ENCODE measurements around the gene KRTAP2-3.
"Not testable (repeated sequence)": the region's sequence is repeated elsewhere in the genome, so short reads cannot be mapped to it uniquely, and the experiment has no call there.

Gene KRTAP2-3

DNA sequence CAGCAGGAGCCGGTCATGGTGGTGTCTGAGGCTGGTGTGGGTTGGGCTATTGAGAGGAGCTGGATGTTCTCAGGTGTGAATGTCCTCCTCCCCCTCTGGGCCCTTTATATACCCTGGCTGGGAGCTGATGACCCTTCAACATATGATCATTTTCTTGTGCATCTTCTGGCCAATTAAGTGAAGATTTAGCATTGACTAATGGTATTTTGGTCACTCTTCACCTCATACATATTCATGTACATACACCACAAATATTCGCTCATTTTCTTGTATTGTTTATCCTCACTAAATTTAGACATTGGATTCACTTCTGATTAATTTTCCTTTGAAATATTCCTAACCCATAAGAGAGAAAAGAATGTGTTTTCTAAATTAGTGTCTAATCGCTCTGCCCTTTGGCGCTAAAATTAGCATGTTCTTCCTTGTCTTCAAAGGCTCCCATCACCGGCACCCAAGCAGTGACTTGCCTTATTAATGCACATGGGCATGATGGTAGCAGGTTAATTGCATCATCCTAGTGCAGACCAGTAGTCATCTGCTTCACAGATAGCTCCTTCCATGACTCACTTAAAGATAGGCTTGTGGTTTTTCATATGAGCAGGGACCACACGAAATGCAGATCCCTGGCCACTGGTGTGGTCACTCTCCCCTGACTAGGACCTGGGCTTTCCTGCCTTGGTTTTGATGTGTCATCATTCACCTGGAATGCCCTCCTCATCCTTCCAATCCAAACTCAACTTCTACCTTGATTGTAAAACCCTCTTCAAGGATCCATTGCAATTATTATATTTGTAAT, 6.1 kb upstream of the KRTAP2-3 start, which contains the start of gene KRTAP2-4:
Gene KRTAP2-4 (minus strand): TSS at position 51 of the 796 bp plus-strand sequence. CDS start 34 bp downstream, at position 17.
- DNase-seq = no peak

GRCh38 chr17:41065016-41065689, 5.2 kb upstream of the KRTAP2-3 start:
- DNase-seq = not testable (repeated sequence)

DNA sequence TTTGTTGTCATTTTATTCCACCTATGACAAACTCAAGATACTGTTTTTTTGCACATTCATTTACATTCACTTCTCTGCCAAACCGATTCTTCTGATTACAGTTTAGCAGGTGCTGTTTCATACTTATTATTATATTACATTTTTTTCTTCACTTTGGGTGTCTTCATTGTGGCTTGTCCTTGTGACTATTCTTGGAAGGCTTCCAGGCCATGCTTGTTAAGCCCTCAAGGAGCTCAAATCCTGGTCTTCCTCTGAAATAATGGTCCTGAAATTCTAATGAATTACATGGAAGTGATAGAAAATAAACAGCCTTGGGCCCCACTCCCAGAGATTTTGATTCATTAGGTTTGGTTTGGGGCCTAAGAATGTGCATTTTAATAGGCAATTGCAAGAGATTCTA, 4.4 kb upstream of the KRTAP2-3 start:
- no peak for DNase-seq

DNA sequence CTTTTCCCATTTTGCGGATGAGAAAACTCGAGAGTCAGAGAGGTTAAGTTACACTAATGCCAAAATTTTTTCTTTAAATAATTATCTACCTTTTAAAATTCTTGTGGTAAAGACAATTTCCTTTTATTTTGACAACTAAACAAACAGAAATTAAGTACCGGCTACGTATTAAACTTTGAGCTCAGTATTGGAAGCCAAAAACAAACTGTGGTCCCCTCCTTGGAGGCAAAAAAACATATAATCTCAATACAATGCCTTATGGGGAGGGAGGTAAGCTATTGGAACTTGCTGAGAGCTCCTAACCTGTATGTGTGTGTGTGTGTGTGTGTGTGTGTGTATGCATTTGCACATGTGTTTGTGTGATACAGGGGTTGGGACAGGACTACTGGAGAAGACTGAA, 3.5 kb upstream of the KRTAP2-3 start:
- DNase-seq = no peak

GRCh38 chr17:41061964-41062363, 2.0 kb upstream of the KRTAP2-3 start:
- DNase-seq = no peak

DNA sequence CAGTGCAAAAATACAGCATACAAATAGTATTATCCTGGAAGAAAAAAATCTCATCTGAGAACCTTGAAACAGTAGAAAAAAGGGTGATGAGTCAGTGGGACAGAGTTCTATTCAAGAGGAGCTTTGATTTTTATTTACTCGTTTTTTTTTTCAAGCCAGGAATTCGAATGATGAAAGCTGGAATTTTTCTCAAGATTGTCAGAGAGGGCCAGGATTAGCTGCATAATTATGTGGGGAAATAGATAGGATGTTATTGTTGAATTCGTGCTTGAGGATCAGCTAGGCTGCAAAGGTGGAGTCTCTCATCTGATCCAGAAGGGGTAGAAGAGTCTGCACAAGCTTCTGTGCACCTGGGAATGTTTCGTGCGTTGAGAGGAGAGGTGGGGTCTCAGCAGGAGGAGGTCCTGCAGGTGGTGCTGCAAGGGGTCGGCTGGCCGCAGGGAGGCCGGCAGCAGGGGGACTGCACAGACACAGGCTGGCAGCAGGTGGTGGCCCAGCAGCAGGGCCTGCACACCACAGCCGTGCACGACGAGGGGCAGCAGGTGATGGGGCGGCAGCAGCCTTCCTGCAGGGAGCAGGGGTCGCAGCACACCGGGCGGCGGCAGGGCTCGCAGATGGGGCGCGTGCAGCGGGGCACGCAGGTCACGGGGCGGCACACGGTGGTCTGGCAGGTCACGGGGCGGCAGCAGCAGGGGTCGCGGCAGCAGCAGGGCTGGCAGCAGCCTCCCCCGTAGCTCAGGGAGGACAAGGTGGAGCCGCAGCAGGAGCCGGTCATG, 450 bp downstream of the KRTAP2-3 start:
- DNase-seq = not testable (repeated sequence)

GRCh38 chr17:41058741-41059140, 1.2 kb downstream of the KRTAP2-3 start:
- no peak for DNase-seq

DNA sequence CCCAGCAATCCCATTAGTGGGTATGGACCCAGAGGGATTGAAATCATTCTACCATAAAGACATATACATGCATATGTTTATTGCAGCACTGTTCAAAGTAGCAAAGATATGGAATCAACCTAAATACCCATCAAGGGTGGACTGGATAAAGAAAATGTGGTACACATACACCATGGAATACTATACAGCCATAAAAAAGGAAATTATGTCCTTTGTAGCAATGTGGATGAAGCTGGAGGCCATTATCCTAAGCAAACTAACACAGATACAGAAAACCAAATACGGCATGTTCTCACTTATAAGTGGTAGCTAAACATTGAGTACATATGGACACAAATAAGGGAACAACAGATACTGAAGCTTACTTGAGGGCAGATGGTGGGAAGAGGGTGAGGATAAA, 2.4 kb downstream of the KRTAP2-3 start:
- DNase-seq = no peak

GRCh38 chr17:41055130-41055529, 4.8 kb downstream of the KRTAP2-3 start, which contains the start of gene KRTAP2-2:
Gene KRTAP2-2, minus strand, starts transcription at chr17:41055230. Its CDS starts 19 bp downstream, at chr17:41055211.
- DNase-seq = not testable (repeated sequence)

DNA sequence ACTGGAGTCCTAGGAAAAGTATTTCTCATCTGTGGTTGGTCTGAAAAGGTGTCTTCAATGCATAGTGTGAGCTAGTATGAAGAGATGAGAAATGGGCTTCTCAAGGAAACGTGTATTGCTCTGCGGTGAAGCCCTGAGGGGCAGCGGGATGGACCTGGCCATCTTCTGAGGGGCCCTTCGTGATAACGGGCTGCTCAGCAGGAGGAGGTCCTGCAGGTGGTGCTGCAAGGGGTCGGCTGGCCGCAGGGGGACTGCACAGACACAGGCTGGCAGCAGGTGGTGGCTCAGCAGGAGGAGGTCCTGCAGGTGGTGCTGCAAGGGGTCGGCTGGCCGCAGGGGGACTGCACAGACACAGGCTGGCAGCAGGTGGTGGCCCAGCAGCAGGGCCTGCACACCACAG, 5.4 kb downstream of the KRTAP2-3 start:
- not testable (repeated sequence) for DNase-seq

DNA sequence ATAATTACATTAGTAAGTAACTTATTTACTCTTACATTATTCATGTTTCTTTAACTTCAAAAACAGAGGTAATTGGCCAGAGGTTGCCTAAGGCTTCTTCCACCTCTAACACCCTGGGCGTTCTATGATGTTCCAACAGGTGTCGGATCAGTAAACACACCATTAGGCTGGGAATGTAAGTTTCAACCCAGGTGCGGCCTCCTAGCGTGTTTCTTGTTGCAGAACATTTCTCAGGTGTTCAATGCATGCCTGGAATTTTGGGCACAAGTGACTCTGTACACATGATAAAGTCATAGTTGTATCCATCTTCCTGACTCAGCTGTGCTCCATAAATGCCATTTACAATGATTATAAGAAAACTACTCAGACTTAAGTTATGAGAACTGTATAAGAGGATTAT, 5.9 kb downstream of the KRTAP2-3 start:
- no peak for DNase-seq

DNA sequence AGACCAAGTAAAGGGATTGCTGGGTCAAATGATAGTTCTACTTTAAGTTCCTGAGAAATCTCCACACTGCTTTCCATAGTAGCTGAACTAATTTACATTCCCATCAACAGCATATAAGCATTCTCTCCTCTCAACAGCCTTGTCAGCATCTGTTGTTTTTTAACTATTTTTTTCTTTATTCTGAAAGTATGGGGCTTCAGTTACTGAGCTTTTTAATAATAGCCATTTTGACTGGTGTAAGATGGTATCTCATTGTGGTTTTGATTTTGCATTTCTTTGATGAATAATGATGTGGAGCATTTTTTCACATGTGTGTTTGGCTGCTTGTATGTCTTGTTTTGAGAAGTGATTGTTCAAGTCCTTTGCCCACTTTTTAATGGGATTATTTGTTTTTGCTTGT, 7.3 kb downstream of the KRTAP2-3 start:
- no peak for DNase-seq

GRCh38 chr17:41049110-41049509, 10.8 kb downstream of the KRTAP2-3 start:
- no peak for DNase-seq

GRCh38 chr17:41048441-41048840, 11.5 kb downstream of the KRTAP2-3 start:
- no peak for DNase-seq

GRCh38 chr17:41046735-41047465, 13.0 kb downstream of the KRTAP2-3 start, which contains the start of gene KRTAP2-1:
Gene KRTAP2-1, minus strand, starts transcription at chr17:41047316. Its CDS starts 49 bp downstream, at chr17:41047267.
- not testable (repeated sequence) for DNase-seq

- DNase-seq = no peak
Observed at GRCh38 chr17:41042953-41043352, 17.0 kb downstream of the KRTAP2-3 start.

DNA sequence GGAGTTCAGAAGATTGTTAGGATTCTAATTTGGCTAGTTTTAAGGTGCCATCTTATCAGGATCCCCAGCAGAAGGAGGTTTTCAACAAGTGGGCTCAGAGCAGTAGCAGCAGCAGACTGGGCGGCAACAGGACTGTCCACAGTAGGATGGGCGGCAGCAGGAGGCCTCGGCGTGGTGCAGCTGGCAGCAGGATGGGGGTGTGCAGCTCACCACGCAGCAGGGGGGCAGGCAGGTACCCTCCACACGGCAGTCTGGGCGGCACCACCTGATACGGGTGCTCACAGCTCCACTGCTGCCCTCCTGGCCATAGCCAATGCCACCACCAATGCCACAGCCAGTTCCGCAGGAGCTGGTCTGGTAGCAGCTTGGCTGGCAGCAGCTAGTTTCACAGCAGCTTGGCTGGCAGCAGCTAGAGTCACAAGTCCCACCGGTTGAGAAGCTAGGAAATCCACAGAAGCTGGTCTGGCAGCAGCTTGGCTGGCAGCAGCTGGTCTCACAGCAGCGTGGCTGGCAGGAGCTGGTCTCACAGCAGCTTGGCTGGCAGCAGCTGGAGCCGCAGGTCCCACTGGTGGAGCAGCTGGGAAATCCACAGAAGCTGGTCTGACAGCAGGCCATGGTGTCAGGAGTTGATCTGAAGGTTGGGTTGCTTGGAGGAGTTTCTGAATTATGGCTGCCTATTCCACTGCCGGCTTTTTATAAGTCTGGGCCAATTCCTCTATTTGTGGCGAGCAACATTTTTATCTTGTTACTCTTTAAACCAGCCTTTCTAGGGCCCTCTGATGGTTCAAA, 18.9 kb downstream of the KRTAP2-3 start, which contains the start of gene KRTAP1-1:
Gene KRTAP1-1 (minus strand): TSS at position 668 of the 789 bp plus-strand sequence. CDS start 53 bp downstream, at position 615.
- DNase-seq = not testable (repeated sequence)

DNA sequence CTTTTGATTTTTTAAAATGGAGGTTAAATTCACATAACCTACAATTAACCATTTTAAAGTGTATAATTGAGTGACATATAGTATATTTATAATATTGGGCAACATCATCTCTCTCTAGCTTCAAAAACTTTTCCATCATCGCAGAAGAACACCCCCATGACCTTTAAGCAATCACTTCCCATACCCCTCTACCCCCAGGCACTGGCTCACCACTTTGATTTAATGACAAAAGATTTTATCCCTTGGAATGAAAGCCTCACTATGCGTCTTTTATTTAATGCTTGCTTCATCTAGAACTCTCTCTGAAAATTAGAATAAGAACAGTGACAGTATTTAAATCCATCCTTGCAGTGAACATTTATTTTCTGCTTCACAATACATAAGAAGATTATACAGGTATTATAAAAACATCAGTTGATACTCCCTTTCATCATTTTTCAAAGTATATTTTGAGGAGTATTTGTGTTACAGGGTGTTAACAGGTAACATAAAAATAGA, 22.0 kb downstream of the KRTAP2-3 start:
- no peak for DNase-seq

GRCh38 chr17:41034346-41034935, 25.5 kb downstream of the KRTAP2-3 start, which contains the start of gene KRTAP1-3:
Gene KRTAP1-3, minus strand, starts transcription at chr17:41034874. Its CDS starts 53 bp downstream, at chr17:41034821.
- not testable (repeated sequence) for DNase-seq

GRCh38 chr17:41029633-41030245, 30.2 kb downstream of the KRTAP2-3 start, which contains the start of gene KRTAP1-4:
Gene KRTAP1-4, minus strand, starts transcription at chr17:41030195. Its CDS starts 117 bp downstream, at chr17:41030078.
- DNase-seq = no peak
